Sigmoid colon (tissue), 4 donors: ENCODE results near the gene CEP112.

Experiments used
- CTCF ChIP-seq, 4 experiments: fragments of 450-650 bp in 3 of 4; fragments of 200-600 bp in 1 of 4; IDR thresholded peaks; one replicate each; pipeline ENCODE4 v1.5.1; 2016 to 2019; ENCODE audit warnings: antibody characterized with exemption in 4 of 4, mild to moderate bottlenecking in 3 of 4, moderate library complexity in 2 of 4
- EP300 ChIP-seq, 4 donors: sonication (generic); formaldehyde crosslinking; IDR thresholded peaks; one replicate each; pipeline ENCODE4 v1.6.1; 2017; ENCODE audit warnings: antibody characterized with exemption in 4 of 4
- POLR2A ChIP-seq, 2 donors: fragments of 450-650 bp; IDR thresholded peaks; one replicate each; pipeline ENCODE4 v1.6.1; 2016; ENCODE audit warnings: antibody characterized with exemption in 2 of 2, mild to moderate bottlenecking in 2 of 2, moderate library complexity in 2 of 2
- POLR2AphosphoS5 ChIP-seq, 4 donors: sonication (generic); formaldehyde crosslinking; IDR thresholded peaks; one replicate each; pipeline ENCODE4 v1.6.1; 2017; ENCODE audit warnings: antibody characterized with exemption in 4 of 4

- TF ChIP-seq POLR2AphosphoS5 (IDR thresholded peaks at IDR 0.05) (no peak), POLR2A (IDR thresholded peaks at IDR 0.05) (no peak), CTCF (IDR thresholded peaks at IDR 0.05) (no peak), EP300 (IDR thresholded peaks at IDR 0.05) (no peak)
Observed at GRCh38 chr17:66085221-66085620, 106.7 kb downstream of the CEP112 start.
